Measurements from ENCODE around the gene SMYD1. TPM values are rescaled to one million over a fixed set of nuclear protein-coding genes. Genes with fewer than 3 reads are reported as not detected.

The SMYD1 gene
- total and polyA plus RNA-seq, 9 donors: 169 to 337 (median 250) TPM

DNA sequence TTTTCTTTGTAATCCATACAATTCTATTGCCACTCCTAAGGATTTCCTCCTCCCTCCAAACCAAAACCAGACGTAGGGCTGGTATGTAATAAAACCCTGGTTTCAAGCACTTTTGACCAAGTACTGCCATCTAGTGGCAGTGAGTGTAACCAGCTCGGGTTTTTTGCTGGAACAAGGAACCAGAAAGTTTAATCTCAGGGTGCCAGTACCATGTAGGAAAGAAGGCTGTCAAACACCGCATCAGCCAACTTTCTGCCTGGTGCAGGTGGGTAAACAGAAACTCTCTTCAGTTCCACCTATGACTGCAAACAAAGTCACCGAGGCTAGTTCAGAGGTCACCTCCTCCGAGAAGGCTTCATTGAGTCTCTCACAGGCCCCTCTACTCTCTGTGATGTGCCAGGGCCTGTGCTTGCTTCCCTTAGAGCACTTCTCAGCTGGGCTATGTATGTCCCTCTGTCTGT lies 92.4 kb downstream of the SMYD1 start:
- no peaks in the 10 kb centered on the region for H3K36me3 ChIP-seq (ENCODE audit: control insufficient read depth, insufficient read depth, low read length)
- WGBS (ENCODE audit: insufficient coverage): 39% methylated on average over 3 of the region's 5 CpGs
- H3K4me1 ChIP-seq (ENCODE audit: control insufficient read depth, insufficient read depth, low read length): peaks cover 10% of the 10 kb centered on the region
- no peak overlapping the region for H3K4me3 ChIP-seq (ENCODE audit: low read length)
- no peaks in the 10 kb centered on the region for H3K27me3 ChIP-seq (ENCODE audit: control insufficient read depth, insufficient read depth, low read length)
- peak; percentile 81 for DNase-seq
- no peaks in the 10 kb centered on the region for H3K9me3 ChIP-seq (replicated peaks; ENCODE audit: control insufficient read depth, low read depth, low read length)
- no peak overlapping the region for H3K27ac ChIP-seq (ENCODE audit: low read length)

DNA sequence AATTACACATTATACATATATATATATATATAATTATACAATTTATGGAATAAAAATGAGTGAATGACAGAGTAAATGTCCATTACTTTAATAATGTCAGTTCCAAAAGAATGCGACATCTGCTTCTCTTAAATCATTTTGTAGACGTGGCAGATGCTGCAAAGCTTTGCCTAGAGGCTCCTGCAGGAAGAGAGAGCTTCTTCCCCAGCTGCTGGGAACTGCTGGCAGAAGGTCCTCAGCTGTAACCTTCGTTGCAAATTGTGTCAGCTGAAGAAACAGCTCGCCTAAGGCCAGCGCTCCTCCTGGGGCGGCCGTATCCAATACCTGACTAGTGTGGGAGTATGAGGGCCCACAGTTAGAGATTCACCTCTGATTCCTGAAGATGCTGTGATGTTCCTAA lies 92.9 kb downstream of the SMYD1 start:
- 43% methylated on average over 2 of the region's 7 CpGs for WGBS (ENCODE audit: insufficient coverage)

DNA sequence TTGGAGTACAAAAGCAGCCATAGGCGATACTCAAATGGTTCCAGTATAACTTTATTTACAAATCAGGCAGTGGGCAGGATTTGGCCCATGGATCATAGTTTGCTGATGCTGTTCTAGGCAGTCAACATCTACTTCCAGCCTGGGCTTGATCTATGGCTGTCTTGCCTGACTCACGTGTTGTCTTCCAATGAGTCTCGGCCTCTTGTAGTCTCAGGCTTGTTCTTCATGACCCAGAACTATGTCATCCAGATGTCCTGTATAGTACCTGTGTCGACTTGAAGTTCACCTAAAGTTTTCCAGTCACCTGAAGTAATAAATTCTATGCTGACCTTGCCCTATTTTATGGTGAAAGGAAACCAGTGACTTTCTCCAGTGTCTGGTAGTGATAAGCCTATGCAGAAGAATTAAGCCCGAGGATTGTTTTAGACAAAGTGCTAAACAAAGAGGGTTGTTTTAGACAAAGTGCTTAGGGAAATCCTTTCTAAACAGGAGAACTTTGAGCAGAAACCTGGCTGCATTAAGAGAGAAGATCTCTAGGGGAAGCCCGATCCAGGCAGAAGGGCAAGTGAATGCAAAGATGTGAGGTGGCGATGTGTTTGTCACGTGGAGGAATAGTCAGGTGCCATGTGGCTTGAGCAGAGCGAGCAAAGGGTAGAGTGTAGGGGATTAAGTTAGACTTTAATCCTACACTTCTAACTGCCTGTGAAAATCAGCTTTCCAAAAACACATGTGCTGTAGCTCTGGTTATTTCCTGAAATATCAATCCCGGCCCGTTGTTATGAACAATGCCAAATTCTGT lies 94.0 kb downstream of the SMYD1 start:
- peaks cover 10% of the 10 kb centered on the region for H3K4me1 ChIP-seq (ENCODE audit: control insufficient read depth, insufficient read depth, low read length)
- H3K27me3 ChIP-seq (ENCODE audit: control insufficient read depth, insufficient read depth, low read length): no peaks in the 10 kb centered on the region
- H3K36me3 ChIP-seq (ENCODE audit: control insufficient read depth, insufficient read depth, low read length): no peaks in the 10 kb centered on the region
- H3K4me3 ChIP-seq (ENCODE audit: low read length): no peak overlapping the region
- no peak overlapping the region for H3K27ac ChIP-seq (ENCODE audit: low read length)
- DNase-seq: no peak
- WGBS (ENCODE audit: insufficient coverage): 66% methylated on average over 7 of the region's 11 CpGs
- no peaks in the 10 kb centered on the region for H3K9me3 ChIP-seq (replicated peaks; ENCODE audit: control insufficient read depth, low read depth, low read length)

More for the DNA sequence above, 92.9 kb downstream of the SMYD1 start:
- Histone ChIP-seq H3K4me1 (ENCODE audit: control insufficient read depth, insufficient read depth, low read length) (peaks cover 10% of the 10 kb centered on the region), H3K27me3 (ENCODE audit: control insufficient read depth, insufficient read depth, low read length) (no peaks in the 10 kb centered on the region), H3K4me3 (ENCODE audit: low read length) (no peak overlapping the region), H3K27ac (ENCODE audit: low read length) (no peak overlapping the region), H3K9me3 (replicated peaks; ENCODE audit: control insufficient read depth, low read depth, low read length) (no peaks in the 10 kb centered on the region), H3K36me3 (ENCODE audit: control insufficient read depth, insufficient read depth, low read length) (no peaks in the 10 kb centered on the region)
- peak; percentile 68 for DNase-seq

Other genes with a start within 250 kb of the SMYD1 start
- gene RGPD2, start 242.0 kb upstream of the SMYD1 start, total RNA-seq: 3.8 TPM
- 1 to 10 TPM in 6 of 8 donors, under 1 TPM in 2; 0.16 to 8.7 (median 2.6) TPM for gene RGPD2, start 242.0 kb upstream of the SMYD1 start, polyA plus RNA-seq (ENCODE audit: insufficient read depth in 1 of 8, insufficient read length in 8 of 8, low replicate concordance in 1 of 8)
- gene RNU2-63P, start 51.3 kb upstream of the SMYD1 start, total RNA-seq: 15.0 TPM
- gene RNU2-63P, start 51.3 kb upstream of the SMYD1 start, polyA plus RNA-seq (ENCODE audit: insufficient read depth in 1 of 8, insufficient read length in 8 of 8, low replicate concordance in 1 of 8): not detected
- 30.8 TPM for gene KRCC1, start 12.0 kb upstream of the SMYD1 start, total RNA-seq
- 10 to 100 TPM; 33.1 to 38.3 (median 35.8) TPM for gene KRCC1, start 12.0 kb upstream of the SMYD1 start, polyA plus RNA-seq (ENCODE audit: insufficient read depth in 1 of 8, insufficient read length in 8 of 8, low replicate concordance in 1 of 8)
- gene FABP1, start 60.2 kb downstream of the SMYD1 start, total RNA-seq: not detected
- gene FABP1, start 60.2 kb downstream of the SMYD1 start, polyA plus RNA-seq (ENCODE audit: insufficient read depth in 1 of 8, insufficient read length in 8 of 8, low replicate concordance in 1 of 8): 10 to 100 TPM in 1 of 8 donors, 1 to 10 TPM in 2, under 1 TPM in 3, not detected in 2; 0.05 to 22.8 (median 4.9) TPM
- 14.0 TPM for gene THNSL2, start 102.5 kb downstream of the SMYD1 start, total RNA-seq
- gene THNSL2, start 102.5 kb downstream of the SMYD1 start, polyA plus RNA-seq (ENCODE audit: insufficient read depth in 1 of 8, insufficient read length in 8 of 8, low replicate concordance in 1 of 8): 10 to 100 TPM in 5 of 8 donors, 1 to 10 TPM in 3; 5.7 to 28.6 (median 13.3) TPM